Measurements from ENCODE around the gene ARMH3.

Gene ARMH3

DNA sequence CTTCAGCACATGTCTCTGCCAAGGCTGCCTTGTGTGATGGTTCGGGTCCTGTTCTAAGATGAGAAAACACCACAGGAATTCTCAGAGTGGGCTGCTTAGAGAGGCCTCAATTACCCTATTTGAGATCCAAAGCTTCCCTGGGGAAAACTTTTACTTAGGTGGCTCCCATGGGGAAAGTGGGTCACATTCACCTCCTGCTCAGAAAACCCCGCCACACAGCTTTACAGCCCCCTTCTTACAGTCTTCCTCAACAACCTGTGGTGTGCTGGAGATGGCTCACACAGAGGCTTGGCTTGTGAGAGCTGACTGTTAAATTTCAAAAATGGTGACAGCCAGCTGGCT is 175.8 kb downstream of the ARMH3 start:
- Histone ChIP-seq H3K23ac (ENCODE audit: low read length) (no peak overlapping the region), H4K91ac (ENCODE audit: low read depth, low read length) (peak overlapping the region; percentile 4), H3K79me2 (ENCODE audit: control insufficient read depth, insufficient read depth, low read length, poor library complexity) (no peaks in the 10 kb centered on the region), H3K4me2 (ENCODE audit: low read length) (no peak overlapping the region), H3K18ac (ENCODE audit: low read length) (no peak overlapping the region), H3K4ac (ENCODE audit: low read depth, low read length) (no peak overlapping the region), H3K4me1 (ENCODE audit: control insufficient read depth in 1 of 2, insufficient read depth in 2 of 2, low read length in 2 of 2) (no peaks in the 10 kb centered on the region), H3K4me3 (ENCODE audit: low read depth, low read length) (no peak overlapping the region), H3K14ac (ENCODE audit: low read length) (no peak overlapping the region), H3K9me3 (ENCODE audit: insufficient read depth, low read depth, low read length) (no peaks in the 10 kb centered on the region), H4K12ac (ENCODE audit: low read depth, low read length) (no peak overlapping the region), H3K27me3 (ENCODE audit: insufficient read depth, low read length) (no peaks in the 10 kb centered on the region), H2BK12ac (ENCODE audit: low read length) (no peak overlapping the region), H3K79me1 (ENCODE audit: low read length) (peaks cover 2% of the 10 kb centered on the region), H2AFZ (ENCODE audit: insufficient read depth, low read length, poor library complexity) (no peak overlapping the region), H2AK5ac (ENCODE audit: low read length) (no peak overlapping the region), H2BK5ac (ENCODE audit: low read depth, low read length, poor library complexity) (no peak overlapping the region), H3K36me3 (ENCODE audit: control insufficient read depth in 1 of 2, insufficient read depth in 2 of 2, low read length in 2 of 2) (no peaks in the 10 kb centered on the region), H3K9ac (ENCODE audit: low read length) (no peak overlapping the region), H3K27ac (ENCODE audit: low read depth, low read length) (no peak overlapping the region), H2BK120ac (ENCODE audit: insufficient read depth, low read length, poor library complexity) (no peak overlapping the region), H4K8ac (ENCODE audit: low read depth, low read length) (no peak overlapping the region)
- no peak for DNase-seq
- no CpG with 5 or more reads among the region's 2 CpGs for WGBS (ENCODE audit: extremely low coverage, insufficient coverage, insufficient read length)

DNA sequence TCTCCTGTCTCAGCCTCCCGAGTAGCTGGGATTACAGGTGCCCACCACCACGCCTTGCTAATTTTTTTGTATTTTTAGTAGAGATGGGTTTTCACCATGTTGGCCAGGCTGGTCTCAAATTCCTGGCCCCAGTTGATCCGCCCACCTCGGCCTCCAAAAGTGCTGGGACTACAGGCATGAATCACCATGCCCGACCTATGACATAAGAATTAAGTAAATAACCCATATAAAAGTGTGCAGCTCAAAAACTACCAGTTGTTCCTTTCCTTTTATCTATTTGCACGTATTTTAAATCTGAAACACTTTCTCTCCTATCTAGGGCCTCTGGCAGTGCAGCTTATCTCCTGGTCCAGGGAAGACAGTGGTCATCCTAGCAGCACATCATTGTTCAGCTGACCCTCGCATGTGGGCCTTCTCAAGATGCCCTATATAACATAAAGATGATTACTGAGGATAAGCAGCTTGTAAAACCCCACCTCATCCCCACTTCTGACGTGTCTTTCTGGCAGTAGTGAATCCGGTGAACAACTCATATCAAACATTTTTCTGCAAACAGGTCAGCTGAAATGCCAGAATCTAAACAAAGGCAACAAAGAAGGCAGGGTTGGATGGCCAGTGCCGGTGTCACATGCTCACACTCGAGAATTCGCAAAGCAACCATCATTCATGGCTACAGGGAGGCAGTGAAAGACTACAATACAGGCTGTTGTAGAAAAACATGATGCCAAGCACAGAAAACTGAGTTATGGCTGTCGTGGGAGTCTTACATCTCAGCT is 176.3 kb downstream of the ARMH3 start:
- Histone ChIP-seq H4K8ac (ENCODE audit: low read depth, low read length) (no peak overlapping the region), H3K4ac (ENCODE audit: low read depth, low read length) (no peak overlapping the region), H2BK5ac (ENCODE audit: low read depth, low read length, poor library complexity) (no peak overlapping the region), H3K27me3 (ENCODE audit: insufficient read depth, low read length) (no peaks in the 10 kb centered on the region), H3K14ac (ENCODE audit: low read length) (no peak overlapping the region), H3K9ac (ENCODE audit: low read length) (no peak overlapping the region), H3K79me1 (ENCODE audit: low read length) (peaks cover 2% of the 10 kb centered on the region), H2AFZ (ENCODE audit: insufficient read depth, low read length, poor library complexity) (no peak overlapping the region), H3K79me2 (ENCODE audit: control insufficient read depth, insufficient read depth, low read length, poor library complexity) (no peaks in the 10 kb centered on the region), H3K4me2 (ENCODE audit: low read length) (no peak overlapping the region), H2BK12ac (ENCODE audit: low read length) (no peak overlapping the region), H3K4me3 (ENCODE audit: low read depth, low read length) (no peak overlapping the region), H3K27ac (ENCODE audit: low read depth, low read length) (no peak overlapping the region), H2BK120ac (ENCODE audit: insufficient read depth, low read length, poor library complexity) (no peak overlapping the region), H2AK5ac (ENCODE audit: low read length) (no peak overlapping the region), H4K12ac (ENCODE audit: low read depth, low read length) (no peak overlapping the region), H3K36me3 (ENCODE audit: control insufficient read depth in 1 of 2, insufficient read depth in 2 of 2, low read length in 2 of 2) (no peaks in the 10 kb centered on the region), H4K91ac (ENCODE audit: low read depth, low read length) (peak overlapping the region; percentile 4), H3K18ac (ENCODE audit: low read length) (no peak overlapping the region), H3K4me1 (ENCODE audit: control insufficient read depth in 1 of 2, insufficient read depth in 2 of 2, low read length in 2 of 2) (no peaks in the 10 kb centered on the region), H3K23ac (ENCODE audit: low read length) (no peak overlapping the region), H3K9me3 (ENCODE audit: insufficient read depth, low read depth, low read length) (no peaks in the 10 kb centered on the region)
- peak; percentile 92 to 94 for DNase-seq
- no CpG with 5 or more reads among the region's 13 CpGs for WGBS (ENCODE audit: extremely low coverage, insufficient coverage, insufficient read length)

DNA sequence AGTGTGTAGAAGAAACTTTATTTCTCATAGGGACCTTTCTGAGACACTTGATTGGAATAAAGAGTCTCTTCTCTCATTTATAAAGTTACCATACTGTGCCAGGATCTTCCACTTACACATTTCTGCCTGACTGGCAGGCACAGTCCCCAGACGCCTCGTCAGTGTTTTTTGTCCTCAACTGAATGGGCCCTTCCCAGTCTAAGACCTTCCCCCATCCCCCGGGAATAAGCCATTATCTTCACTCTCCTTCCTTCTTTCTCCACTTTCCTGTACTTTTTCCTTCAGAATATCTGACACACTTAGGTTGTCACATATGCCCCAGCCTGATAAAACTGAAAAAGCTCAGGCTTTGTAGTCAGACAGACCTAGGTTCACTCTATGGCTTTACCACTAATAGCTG is 177.1 kb downstream of the ARMH3 start:
- no peak overlapping the region for H3K4me3 ChIP-seq (ENCODE audit: low read depth, low read length)
- H3K4me2 ChIP-seq (ENCODE audit: low read length) = no peak overlapping the region
- no peaks in the 10 kb centered on the region for H3K4me1 ChIP-seq (ENCODE audit: control insufficient read depth in 1 of 2, insufficient read depth in 2 of 2, low read length in 2 of 2)
- no peak overlapping the region for H2AFZ ChIP-seq (ENCODE audit: insufficient read depth, low read length, poor library complexity)
- H3K9ac ChIP-seq (ENCODE audit: low read length) = no peak overlapping the region
- H2AK5ac ChIP-seq (ENCODE audit: low read length) = no peak overlapping the region
- no peak overlapping the region for H4K8ac ChIP-seq (ENCODE audit: low read depth, low read length)
- no peaks in the 10 kb centered on the region for H3K79me2 ChIP-seq (ENCODE audit: control insufficient read depth, insufficient read depth, low read length, poor library complexity)
- no peak overlapping the region for H3K23ac ChIP-seq (ENCODE audit: low read length)
- no peak overlapping the region for H4K12ac ChIP-seq (ENCODE audit: low read depth, low read length)
- no peaks in the 10 kb centered on the region for H3K9me3 ChIP-seq (ENCODE audit: insufficient read depth, low read depth, low read length)
- no peak overlapping the region for H4K91ac ChIP-seq (ENCODE audit: low read depth, low read length)
- no peak overlapping the region for H2BK12ac ChIP-seq (ENCODE audit: low read length)
- H3K27ac ChIP-seq (ENCODE audit: low read depth, low read length) = no peak overlapping the region
- no peaks in the 10 kb centered on the region for H3K27me3 ChIP-seq (ENCODE audit: insufficient read depth, low read length)
- no peaks in the 10 kb centered on the region for H3K36me3 ChIP-seq (ENCODE audit: control insufficient read depth in 1 of 2, insufficient read depth in 2 of 2, low read length in 2 of 2)
- H3K14ac ChIP-seq (ENCODE audit: low read length) = no peak overlapping the region
- H2BK120ac ChIP-seq (ENCODE audit: insufficient read depth, low read length, poor library complexity) = no peak overlapping the region
- peak in 1 of 2 donors; percentile 17 for DNase-seq
- WGBS (ENCODE audit: extremely low coverage, insufficient coverage, insufficient read length) = no CpG with 5 or more reads among the region's 3 CpGs
- H3K79me1 ChIP-seq (ENCODE audit: low read length) = peaks cover 2% of the 10 kb centered on the region
- H2BK5ac ChIP-seq (ENCODE audit: low read depth, low read length, poor library complexity) = no peak overlapping the region
- H3K18ac ChIP-seq (ENCODE audit: low read length) = no peak overlapping the region
- H3K4ac ChIP-seq (ENCODE audit: low read depth, low read length) = no peak overlapping the region

DNA sequence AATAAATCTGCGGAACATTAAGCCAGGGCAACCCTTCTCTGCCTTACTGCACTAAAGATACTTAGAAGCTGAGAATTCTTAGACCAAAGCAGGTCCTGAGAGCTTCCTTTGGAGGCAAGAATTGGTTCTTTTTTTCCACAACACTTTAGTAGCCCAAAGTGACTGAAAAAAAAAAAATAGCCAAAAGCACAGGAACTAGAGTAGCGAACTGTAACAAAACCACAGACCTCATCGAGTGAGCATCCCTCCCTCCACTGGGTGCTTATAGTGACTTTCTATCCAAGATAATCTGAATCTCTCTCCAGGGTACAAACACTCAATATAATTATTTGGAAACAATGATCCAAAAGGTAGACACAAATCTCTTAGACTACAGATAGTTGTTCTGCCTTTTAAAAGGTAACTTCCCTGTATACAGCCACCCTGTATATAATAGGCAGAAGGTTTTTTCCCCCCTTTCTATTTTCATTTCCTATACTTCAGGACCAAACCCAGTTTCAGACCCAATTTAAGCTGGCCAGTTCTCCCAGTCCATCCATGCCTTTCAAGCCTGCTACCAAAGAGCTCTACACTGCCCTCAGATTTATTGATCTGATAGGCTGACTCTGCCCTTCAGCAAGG is 180.8 kb downstream of the ARMH3 start:
- Histone ChIP-seq H3K36me3 (ENCODE audit: control insufficient read depth in 1 of 2, insufficient read depth in 2 of 2, low read length in 2 of 2) (no peaks in the 10 kb centered on the region), H3K9ac (ENCODE audit: low read length) (no peak overlapping the region)
- WGBS (ENCODE audit: extremely low coverage, insufficient coverage, insufficient read length) = no CpG with 5 or more reads among the region's 3 CpGs

More for the DNA sequence above, 180.8 kb downstream of the ARMH3 start:
- Histone ChIP-seq H3K27me3 (ENCODE audit: insufficient read depth, low read length) (no peaks in the 10 kb centered on the region), H3K79me2 (ENCODE audit: control insufficient read depth, insufficient read depth, low read length, poor library complexity) (no peaks in the 10 kb centered on the region), H2AFZ (ENCODE audit: insufficient read depth, low read length, poor library complexity) (no peak overlapping the region), H2BK5ac (ENCODE audit: low read depth, low read length, poor library complexity) (no peak overlapping the region), H2AK5ac (ENCODE audit: low read length) (no peak overlapping the region), H3K27ac (ENCODE audit: low read depth, low read length) (no peak overlapping the region), H3K9me3 (ENCODE audit: insufficient read depth, low read depth, low read length) (no peaks in the 10 kb centered on the region), H3K4me1 (ENCODE audit: control insufficient read depth in 1 of 2, insufficient read depth in 2 of 2, low read length in 2 of 2) (no peaks in the 10 kb centered on the region), H2BK120ac (ENCODE audit: insufficient read depth, low read length, poor library complexity) (no peak overlapping the region), H3K18ac (ENCODE audit: low read length) (no peak overlapping the region), H4K91ac (ENCODE audit: low read depth, low read length) (no peak overlapping the region), H3K14ac (ENCODE audit: low read length) (no peak overlapping the region), H4K8ac (ENCODE audit: low read depth, low read length) (no peak overlapping the region), H3K4ac (ENCODE audit: low read depth, low read length) (no peak overlapping the region), H2BK12ac (ENCODE audit: low read length) (no peak overlapping the region), H3K79me1 (ENCODE audit: low read length) (peaks cover 2% of the 10 kb centered on the region), H3K23ac (ENCODE audit: low read length) (no peak overlapping the region), H3K4me2 (ENCODE audit: low read length) (no peak overlapping the region), H4K12ac (ENCODE audit: low read depth, low read length) (no peak overlapping the region), H3K4me3 (ENCODE audit: low read depth, low read length) (no peak overlapping the region)
- no peak for DNase-seq

All from trophoblast cell (in vitro differentiated cells and primary cell).